Small intestine (tissue), 16 donors: ENCODE measurements around the gene ZBTB17. TPM values are rescaled to one million over a fixed set of nuclear protein-coding genes. Genes with fewer than 3 reads are reported as not detected.
"Not testable (repeated sequence)": the region's sequence is repeated elsewhere in the genome, so short reads cannot be mapped to it uniquely, and the experiment has no call there.

Experiments
- DNase-seq, 2 donors: peaks; one replicate each; pipeline versions ENCODE4 v3.0.0 to v3.0.0-alpha.2; 2013
- FAIRE-seq: peaks from 2 replicates; lab custom pipeline; 2012; peaks lifted over from hg19 to GRCh38; lab: Jason Lieb, UNC
- H3K27ac ChIP-seq, 3 donors: one replicate each; pipeline ENCODE4 v1.5.1; 2013; ENCODE audit warnings: low read length in 2 of 3, mild to moderate bottlenecking in 2 of 3, control low read depth in 1 of 3, inconsistent platforms in 1 of 3, low read depth in 1 of 3, moderate library complexity in 1 of 3
- H3K27me3 ChIP-seq, 3 donors: one replicate each; pipeline ENCODE4 v1.6.1; 2013; ENCODE audit warnings: low read length in 3 of 3, inconsistent platforms in 1 of 3; ENCODE audit not compliant: control insufficient read depth in 3 of 3, insufficient read depth in 3 of 3
- H3K36me3 ChIP-seq, 3 donors: one replicate each; pipeline ENCODE4 v1.6.1; 2013; ENCODE audit warnings: low read length in 3 of 3, inconsistent platforms in 1 of 3, low read depth in 1 of 3, mild to moderate bottlenecking in 1 of 3, moderate library complexity in 1 of 3; ENCODE audit not compliant: control insufficient read depth in 3 of 3, insufficient read depth in 2 of 3
- H3K4me1 ChIP-seq, 3 donors: one replicate each; pipeline ENCODE4 v1.6.1; 2013; ENCODE audit warnings: low read length in 2 of 3, inconsistent platforms in 1 of 3, low read depth in 1 of 3, mild to moderate bottlenecking in 1 of 3, moderate library complexity in 1 of 3; ENCODE audit not compliant: control insufficient read depth in 3 of 3, insufficient read depth in 2 of 3
- H3K4me3 ChIP-seq, 3 donors: one replicate each; pipeline ENCODE4 v1.5.1; 2013; ENCODE audit warnings: low read length in 3 of 3, control low read depth in 1 of 3, inconsistent platforms in 1 of 3, low read depth in 1 of 3, mild to moderate bottlenecking in 1 of 3, moderate library complexity in 1 of 3
- H3K9me3 ChIP-seq, 2 donors: one replicate each; pipeline ENCODE4 v1.6.1; 2013; ENCODE audit warnings: low read depth in 1 of 2, low read length in 1 of 2; ENCODE audit not compliant: control insufficient read depth in 2 of 2, insufficient read depth in 1 of 2
- WGBS, 3 donors: extraction: QIAGEN DNeasy Blood & Tissue Kit; methylation state at CpG; one replicate each; pipeline ENCODE4 v1.1.7; 2013; 5-methylcytosine and 5-hydroxymethylcytosine counted together
- long read RNA-seq, 10 donors: transcript quantifications; one replicate each; lab custom pipeline, GENCODE V29; 2026
- polyA plus RNA-seq, 4 donors: library from polyadenylated mRNA; stranded (reverse) in 3 of 4; unstranded in 1 of 4; fragments of 200-250 nt in 3 of 4; fragments of 120-200 nt in 1 of 4; gene quantifications; one replicate each; pipeline versions ENCODE4 v1.2.1 to v1.2.3, GENCODE V29; 2013
- donor health status: healthy with polysubstance abuse.
- donor health status: control.
- donor health status: control.
- donor health status: Bipolar disorder and iron deficiency.
- donor health status: healthy.

The ZBTB17 gene
- polyA plus RNA-seq: 10 to 100 TPM; 18.7 to 89.2 (median 49.9) TPM
- long read RNA-seq, donor 1: 0 reads
- long read RNA-seq, donor 2, partial matches to known transcripts: 0 of 1 reads
- long read RNA-seq, donor 2, other reads (novel, unspliced or antisense): 0 of 1 reads
- long read RNA-seq, donor 3, partial matches to known transcripts: 6 of 7 reads
- long read RNA-seq, donor 3, other reads (novel, unspliced or antisense): 0 of 7 reads
- long read RNA-seq, donor 4: 0 reads
- long read RNA-seq, donor 5: 0 reads
- long read RNA-seq, donor 6: 0 reads
- long read RNA-seq, donor 7: 0 reads
- long read RNA-seq, donor 8: 0 reads
- long read RNA-seq, donor 9: 0 reads
- long read RNA-seq, donor 10, partial matches to known transcripts: 0 of 4 reads
- long read RNA-seq, donor 10, other reads (novel, unspliced or antisense): 0 of 4 reads

- WGBS, 3 donors: 8 to 9% (median 9%) methylated on average over 34 to 47 of the region's 47 CpGs
- FAIRE-seq (no peak), DNase-seq (peak; percentile 94 to 97)
- Histone ChIP-seq H3K27ac (peak within 1 kb of the TSS in 1 of 3 donors; percentile 81), H3K4me3 (peak within 1 kb of the TSS; percentile 77 to 89 (median 84)), H3K9me3 (peaks cover 0 to 4% of the 10 kb centered on the region in 2 donors), H3K27me3 (no peaks in the 10 kb centered on the region), H3K4me1 (peaks cover 0 to 3% (median 2%) of the 10 kb centered on the region in 3 donors), H3K36me3 (peaks cover 5 to 16% (median 8%) of the 10 kb centered on the region in 3 donors)
Measured at GRCh38 chr1:15975805-15976680, at the start of gene ZBTB17. TSS of gene ZBTB17 (minus strand) at chr1:15976101. CDS start at chr1:15948495, 27,606 bp downstream.

GRCh38 chr1:16023050-16023653 lies 47.3 kb upstream of the ZBTB17 start:
- Histone ChIP-seq H3K27ac (no peak overlapping the region), H3K27me3 (peaks cover 0 to 3% (median under 1%) of the 10 kb centered on the region in 3 donors), H3K4me1 (peaks cover 0 to 25% (median 0%) of the 10 kb centered on the region in 3 donors), H3K9me3 (no peaks in the 10 kb centered on the region), H3K36me3 (no peaks in the 10 kb centered on the region), H3K4me3 (no peak overlapping the region)
- DNase-seq (no peak), FAIRE-seq (no peak)
- 71 to 77% (median 72%) methylated on average over 7 of the region's 7 CpGs for WGBS, 3 donors

- Histone ChIP-seq H3K27ac (no peak overlapping the region), H3K27me3 (no peaks in the 10 kb centered on the region), H3K9me3 (no peaks in the 10 kb centered on the region), H3K36me3 (no peaks in the 10 kb centered on the region), H3K4me1 (peaks cover 0 to 26% (median 0%) of the 10 kb centered on the region in 3 donors), H3K4me3 (no peak overlapping the region)
- FAIRE-seq: no peak
- 72 to 81% (median 77%) methylated on average over 10 to 11 of the region's 11 CpGs for WGBS, 3 donors
- DNase-seq: no peak
Measured at GRCh38 chr1:16022393-16022792, 46.5 kb upstream of the ZBTB17 start.

- no peak for FAIRE-seq
- no peak within 1 kb of the TSS for H3K4me3 ChIP-seq
Measured at GRCh38 chr1:16021681-16022080, 45.8 kb upstream of the ZBTB17 start, which contains the start of gene CLCNKA. TSS of gene CLCNKA (plus strand) at chr1:16022036. CDS start at chr1:16022620, 584 bp downstream.

GRCh38 chr1:16020878-16021277 lies 45.0 kb upstream of the ZBTB17 start:
- H3K4me3 ChIP-seq, FAIRE-seq, H3K27me3 ChIP-seq, H3K27ac ChIP-seq, H3K36me3 ChIP-seq, H3K9me3 ChIP-seq, DNase-seq: not testable (repeated sequence)
- H3K4me1 ChIP-seq: peaks cover 0 to 20% (median 0%) of the 10 kb centered on the region in 3 donors
- WGBS, 3 donors: 70 to 85% (median 75%) methylated on average over 9 of the region's 9 CpGs

More at GRCh38 chr1:16021681-16022080, 45.8 kb upstream of the ZBTB17 start, which contains the start of gene CLCNKA:
- H3K9me3 ChIP-seq: no peaks in the 10 kb centered on the region
- H3K27me3 ChIP-seq: no peaks in the 10 kb centered on the region
- peaks cover 0 to 20% (median 0%) of the 10 kb centered on the region in 3 donors for H3K4me1 ChIP-seq
- WGBS, 3 donors: 17 to 47% (median 24%) methylated on average over 6 of the region's 6 CpGs
- no peak within 1 kb of the TSS for H3K27ac ChIP-seq
- H3K36me3 ChIP-seq: no peaks in the 10 kb centered on the region
- no peak for DNase-seq

GRCh38 chr1:16020325-16020724 lies 44.4 kb upstream of the ZBTB17 start:
- H3K27ac ChIP-seq: no peak overlapping the region
- H3K27me3 ChIP-seq: no peaks in the 10 kb centered on the region
- FAIRE-seq (no peak), DNase-seq (no peak)
- no peaks in the 10 kb centered on the region for H3K9me3 ChIP-seq
- 83 to 89% (median 88%) methylated on average over 6 of the region's 6 CpGs for WGBS, 3 donors
- peaks cover 0 to 20% (median 0%) of the 10 kb centered on the region in 3 donors for H3K4me1 ChIP-seq
- no peaks in the 10 kb centered on the region for H3K36me3 ChIP-seq
- no peak overlapping the region for H3K4me3 ChIP-seq

GRCh38 chr1:16019644-16020277 lies 43.9 kb upstream of the ZBTB17 start:
- no peak for DNase-seq
- WGBS, 3 donors: 67 to 95% (median 84%) methylated on average over 8 to 9 of the region's 9 CpGs
- Histone ChIP-seq H3K4me3 (no peak overlapping the region), H3K36me3 (no peaks in the 10 kb centered on the region), H3K4me1 (peaks cover 0 to 24% (median 0%) of the 10 kb centered on the region in 3 donors), H3K27ac (peak overlapping the region in 2 of 3 donors; percentile 73 to 86), H3K27me3 (no peaks in the 10 kb centered on the region), H3K9me3 (no peaks in the 10 kb centered on the region)
- FAIRE-seq: no peak
